ENCODE data around the gene DAD1.

DNA sequence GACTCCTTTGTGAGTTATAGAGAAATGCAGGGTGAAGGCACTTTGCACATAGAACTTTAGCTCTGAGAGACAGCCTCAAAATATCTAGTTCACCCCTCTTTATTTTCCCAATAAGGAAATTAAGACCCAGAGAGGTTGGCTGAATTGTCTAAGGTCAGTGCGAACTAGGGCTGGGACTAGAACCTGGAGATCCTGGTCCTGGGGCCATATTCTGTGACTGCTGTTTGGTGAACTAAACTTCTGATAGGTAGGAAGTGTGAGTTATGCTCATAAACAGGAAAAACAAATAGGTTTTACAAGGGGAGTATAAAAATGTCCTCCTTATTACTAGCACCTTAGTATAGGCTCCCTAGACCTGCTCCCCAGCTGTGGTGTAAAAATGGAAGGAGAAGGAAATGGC is 53.9 kb downstream of the DAD1 start:
- TF ChIP-seq, protein P1, sequence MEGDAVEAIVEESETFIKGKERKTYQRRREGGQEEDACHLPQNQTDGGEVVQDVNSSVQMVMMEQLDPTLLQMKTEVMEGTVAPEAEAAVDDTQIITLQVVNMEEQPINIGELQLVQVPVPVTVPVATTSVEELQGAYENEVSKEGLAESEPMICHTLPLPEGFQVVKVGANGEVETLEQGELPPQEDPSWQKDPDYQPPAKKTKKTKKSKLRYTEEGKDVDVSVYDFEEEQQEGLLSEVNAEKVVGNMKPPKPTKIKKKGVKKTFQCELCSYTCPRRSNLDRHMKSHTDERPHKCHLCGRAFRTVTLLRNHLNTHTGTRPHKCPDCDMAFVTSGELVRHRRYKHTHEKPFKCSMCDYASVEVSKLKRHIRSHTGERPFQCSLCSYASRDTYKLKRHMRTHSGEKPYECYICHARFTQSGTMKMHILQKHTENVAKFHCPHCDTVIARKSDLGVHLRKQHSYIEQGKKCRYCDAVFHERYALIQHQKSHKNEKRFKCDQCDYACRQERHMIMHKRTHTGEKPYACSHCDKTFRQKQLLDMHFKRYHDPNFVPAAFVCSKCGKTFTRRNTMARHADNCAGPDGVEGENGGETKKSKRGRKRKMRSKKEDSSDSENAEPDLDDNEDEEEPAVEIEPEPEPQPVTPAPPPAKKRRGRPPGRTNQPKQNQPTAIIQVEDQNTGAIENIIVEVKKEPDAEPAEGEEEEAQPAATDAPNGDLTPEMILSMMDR (IDR thresholded peaks at IDR 0.05): no peak
- no peak for TF ChIP-seq POLR2A (IDR thresholded peaks at IDR 0.05)
